ENCODE data around the gene C11orf98. TPM values are rescaled to one million over a fixed set of nuclear protein-coding genes. Genes with fewer than 3 reads are reported as not detected.

Gene C11orf98
- total RNA-seq, 1 donor from 2014 or later, result 31.1 TPM

DNA sequence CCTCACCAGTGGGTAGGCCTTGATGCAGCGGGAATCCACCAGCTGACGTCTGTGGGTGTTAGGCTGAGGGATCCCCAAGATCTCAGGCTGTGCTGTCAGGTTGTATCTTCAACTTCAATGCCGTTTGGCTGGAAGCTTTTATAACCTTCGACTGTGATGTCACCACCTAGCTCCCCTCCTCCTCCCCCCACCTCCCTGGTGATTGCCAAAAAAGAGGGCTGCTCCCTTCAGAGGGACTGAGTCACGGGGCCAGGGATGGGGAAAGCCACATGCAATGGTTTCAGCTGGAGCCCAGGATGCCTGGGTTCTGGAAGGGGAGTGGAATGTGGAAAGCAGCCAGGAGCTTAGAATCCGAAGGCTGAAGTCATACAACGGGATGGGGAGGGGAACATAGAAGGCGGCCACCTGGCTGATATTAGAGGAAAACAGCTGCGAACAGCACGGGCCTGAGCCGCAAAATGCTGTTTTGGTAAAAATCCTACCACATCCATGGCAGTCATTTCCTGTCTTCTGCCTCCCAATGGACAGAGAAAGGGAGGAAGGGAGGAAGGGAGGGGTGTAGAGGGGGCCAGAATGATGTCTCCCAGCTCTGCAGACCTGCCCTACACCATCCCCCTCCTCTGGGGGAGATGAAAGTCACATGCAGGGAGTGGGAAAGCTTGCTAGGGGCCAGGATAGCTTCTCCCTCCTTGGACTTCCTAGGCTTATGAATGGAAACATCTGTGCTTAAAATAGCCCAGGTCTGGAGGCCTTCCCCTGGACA, 24.6 kb upstream of the C11orf98 start, which contains the start of gene LRRN4CL:
Gene LRRN4CL (minus strand): TSS at position 110 of the 763 bp plus-strand sequence. CDS start 1,022 bp downstream, outside the sequence.
- intact Hi-C loops (cut with micrococcal nuclease), result loop anchor here (10.0 kb wide), 1 partner anchor 305 kb away; no protein-coding TSS in a partner anchor
- Histone ChIP-seq H3K27me3 (ENCODE audit: low read depth) (peaks cover 6% of the 10 kb centered on the region), H3K27ac (replicated peaks) (peak within 1 kb of the TSS; percentile 79), H3K4me1 (peaks cover 36% of the 10 kb centered on the region), H3K36me3 (peaks cover 30% of the 10 kb centered on the region), H3K9me3 (replicated peaks) (no peaks in the 10 kb centered on the region), H3K4me3 (peak within 1 kb of the TSS; percentile 61)
- TF ChIP-seq, protein P1, sequence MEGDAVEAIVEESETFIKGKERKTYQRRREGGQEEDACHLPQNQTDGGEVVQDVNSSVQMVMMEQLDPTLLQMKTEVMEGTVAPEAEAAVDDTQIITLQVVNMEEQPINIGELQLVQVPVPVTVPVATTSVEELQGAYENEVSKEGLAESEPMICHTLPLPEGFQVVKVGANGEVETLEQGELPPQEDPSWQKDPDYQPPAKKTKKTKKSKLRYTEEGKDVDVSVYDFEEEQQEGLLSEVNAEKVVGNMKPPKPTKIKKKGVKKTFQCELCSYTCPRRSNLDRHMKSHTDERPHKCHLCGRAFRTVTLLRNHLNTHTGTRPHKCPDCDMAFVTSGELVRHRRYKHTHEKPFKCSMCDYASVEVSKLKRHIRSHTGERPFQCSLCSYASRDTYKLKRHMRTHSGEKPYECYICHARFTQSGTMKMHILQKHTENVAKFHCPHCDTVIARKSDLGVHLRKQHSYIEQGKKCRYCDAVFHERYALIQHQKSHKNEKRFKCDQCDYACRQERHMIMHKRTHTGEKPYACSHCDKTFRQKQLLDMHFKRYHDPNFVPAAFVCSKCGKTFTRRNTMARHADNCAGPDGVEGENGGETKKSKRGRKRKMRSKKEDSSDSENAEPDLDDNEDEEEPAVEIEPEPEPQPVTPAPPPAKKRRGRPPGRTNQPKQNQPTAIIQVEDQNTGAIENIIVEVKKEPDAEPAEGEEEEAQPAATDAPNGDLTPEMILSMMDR (IDR thresholded peaks at IDR 0.05; ENCODE audit: borderline replicate concordance), result no peak
- DNase-seq, result peak; percentile 79

DNA sequence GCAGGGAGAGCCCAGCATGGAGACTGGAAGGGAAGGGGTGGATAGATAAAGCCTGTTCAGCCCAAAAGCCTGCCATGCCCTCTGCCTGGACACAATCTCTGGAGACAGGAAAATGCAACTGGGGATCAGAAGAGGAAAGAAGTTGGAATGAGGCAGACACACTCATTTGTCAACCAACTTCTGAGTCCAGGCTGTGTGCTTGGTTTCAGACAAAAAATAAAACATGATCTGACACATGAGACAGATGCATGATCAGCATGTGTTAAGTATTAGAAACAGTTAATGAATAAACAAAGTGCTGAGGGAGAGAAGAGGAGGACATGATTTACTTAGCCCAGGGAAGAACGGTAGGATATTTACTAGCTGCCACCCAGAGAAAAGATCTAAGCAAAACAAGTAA, 23.5 kb upstream of the C11orf98 start:
- DNase-seq, result no peak
- peak overlapping the region; percentile 61 for H3K4me3 ChIP-seq
- no peaks in the 10 kb centered on the region for H3K9me3 ChIP-seq (replicated peaks)
- H3K27ac ChIP-seq (replicated peaks), result peak overlapping the region; percentile 79
- intact Hi-C loops (cut with micrococcal nuclease), result no loop called here
- peaks cover 6% of the 10 kb centered on the region for H3K27me3 ChIP-seq (ENCODE audit: low read depth)
- TF ChIP-seq, protein P1 (IDR thresholded peaks at IDR 0.05; ENCODE audit: borderline replicate concordance), result no peak
- H3K36me3 ChIP-seq, result peaks cover 30% of the 10 kb centered on the region
- H3K4me1 ChIP-seq, result peaks cover 31% of the 10 kb centered on the region

DNA sequence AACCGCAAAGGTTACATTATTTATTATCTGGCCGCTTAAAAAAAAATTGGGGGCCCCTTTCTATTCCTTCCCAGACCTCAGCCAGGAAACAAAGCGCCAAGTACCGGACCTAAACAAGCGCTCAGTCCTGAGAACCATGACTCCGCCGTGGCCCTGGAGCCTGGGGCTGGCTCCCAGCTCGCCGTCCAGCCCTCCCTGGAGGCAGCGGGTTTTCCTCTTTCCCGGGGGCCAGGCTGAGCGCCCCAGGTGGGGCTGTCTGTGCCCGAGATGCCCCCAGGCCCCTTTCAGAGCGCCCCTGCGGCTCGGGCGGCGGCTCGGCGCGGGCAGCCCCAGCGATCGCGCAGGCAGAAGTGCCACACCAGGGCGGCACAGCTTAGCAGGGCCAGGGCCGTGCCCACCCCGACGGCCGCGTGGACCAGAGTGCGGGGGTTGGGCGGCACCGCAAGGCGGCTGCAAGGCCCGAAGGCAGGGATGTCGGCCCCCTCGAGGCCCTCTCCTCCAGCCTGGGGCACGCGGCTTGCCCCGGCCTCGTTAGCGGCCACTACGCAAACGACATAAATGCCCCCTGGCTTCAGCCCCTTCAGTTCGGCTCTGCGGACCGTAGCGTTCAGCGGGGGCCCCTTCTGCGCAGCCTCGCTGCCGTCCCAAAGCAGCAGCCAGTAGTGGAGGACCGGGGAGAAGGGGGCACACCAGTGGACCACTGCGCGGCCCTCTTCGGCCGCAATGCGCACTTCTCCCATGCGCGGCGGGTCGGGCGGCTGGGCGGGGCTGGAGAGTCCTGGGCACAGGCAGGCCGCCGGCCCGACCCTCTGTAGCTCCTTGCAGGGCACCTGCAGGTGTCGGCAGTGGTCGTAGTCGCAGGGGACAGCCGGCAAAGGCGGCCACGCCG, 22.7 kb upstream of the C11orf98 start:
- peak overlapping the region; percentile 61 for H3K4me3 ChIP-seq
- peak; percentile 34 for DNase-seq

DNA sequence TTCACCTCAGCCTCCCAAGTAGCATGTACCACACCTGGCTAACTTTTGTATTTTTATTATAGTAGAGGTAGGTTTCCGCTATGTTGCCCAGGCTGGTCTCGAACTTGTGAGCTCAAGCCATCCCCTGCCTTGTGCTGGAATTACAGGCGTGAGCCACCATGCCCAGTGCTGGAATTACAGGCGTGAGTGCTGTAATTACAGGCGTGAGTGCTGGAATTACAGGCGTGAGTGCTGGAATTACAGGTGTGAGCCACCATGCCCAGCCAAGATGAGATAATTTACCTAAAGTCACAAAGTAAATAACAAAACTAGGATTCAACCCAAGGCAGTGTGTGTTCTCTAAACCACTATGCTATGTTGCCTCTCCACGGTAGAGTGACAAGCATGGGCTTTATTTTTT, 17.5 kb upstream of the C11orf98 start:
- Histone ChIP-seq H3K9me3 (replicated peaks) (no peaks in the 10 kb centered on the region), H3K4me3 (no peak overlapping the region), H3K27ac (replicated peaks) (no peak overlapping the region), H3K36me3 (peaks cover 7% of the 10 kb centered on the region), H3K4me1 (peaks cover 38% of the 10 kb centered on the region), H3K27me3 (ENCODE audit: low read depth) (no peaks in the 10 kb centered on the region)
- DNase-seq, result no peak
- TF ChIP-seq, protein P1 (IDR thresholded peaks at IDR 0.05; ENCODE audit: borderline replicate concordance), result no peak
- intact Hi-C loops (cut with micrococcal nuclease), result no loop called here

More for the DNA sequence above, 22.7 kb upstream of the C11orf98 start:
- intact Hi-C loops (cut with micrococcal nuclease), result no loop called here
- Histone ChIP-seq H3K27ac (replicated peaks) (peak overlapping the region; percentile 79), H3K9me3 (replicated peaks) (no peaks in the 10 kb centered on the region), H3K36me3 (peaks cover 29% of the 10 kb centered on the region), H3K27me3 (ENCODE audit: low read depth) (peaks cover 6% of the 10 kb centered on the region), H3K4me1 (peaks cover 31% of the 10 kb centered on the region)
- TF ChIP-seq, protein P1 (IDR thresholded peaks at IDR 0.05; ENCODE audit: borderline replicate concordance), result no peak

DNA sequence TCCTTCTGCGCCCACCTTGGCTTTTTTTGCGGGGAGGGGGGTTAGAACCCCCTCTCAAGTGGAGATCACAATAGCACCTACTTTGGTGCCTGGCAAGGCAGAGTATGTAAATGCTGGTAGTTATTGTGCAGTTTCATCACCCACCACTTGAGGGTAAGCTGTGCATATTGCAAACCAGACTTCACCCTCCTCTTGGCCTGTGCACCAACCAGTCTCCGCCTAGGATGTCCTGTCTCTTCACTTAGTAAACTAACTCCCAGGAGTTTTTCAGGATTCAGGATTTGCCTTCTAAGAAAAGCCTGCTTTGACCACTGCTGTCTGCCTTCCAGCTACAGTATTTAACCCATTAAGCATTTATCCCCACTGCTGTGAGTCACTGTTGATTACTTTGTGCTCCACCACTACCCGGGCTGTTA, 15.8 kb upstream of the C11orf98 start:
- TF ChIP-seq, protein P1 (IDR thresholded peaks at IDR 0.05; ENCODE audit: borderline replicate concordance), result peak; percentile 70
- Histone ChIP-seq H3K27ac (replicated peaks) (peak overlapping the region; percentile 95), H3K9me3 (replicated peaks) (no peaks in the 10 kb centered on the region), H3K4me1 (peaks cover 52% of the 10 kb centered on the region), H3K4me3 (no peak overlapping the region), H3K27me3 (ENCODE audit: low read depth) (no peaks in the 10 kb centered on the region), H3K36me3 (peaks cover 23% of the 10 kb centered on the region)
- intact Hi-C loops (cut with micrococcal nuclease), result no loop called here
- peak; percentile 38 for DNase-seq

Data from left ventricle myocardium inferior (tissue), 1 donor.